H1 (cell line): ENCODE results near the gene CXCL14. TPM values are rescaled to one million over a fixed set of nuclear protein-coding genes. Genes with fewer than 3 reads are reported as not detected.

Source experiments
- CTCF ChIA-PET: fragments of 300-600 bp; sonication (Branson Sonifier 250); formaldehyde crosslinking; loops from one replicate; lab custom pipeline; 2021; ENCODE audit not compliant: partially characterized antibody; lab: Charles Lee
- POLR2A ChIA-PET: fragments of 300-600 bp; sonication (Branson Sonifier 250); formaldehyde crosslinking; loops from one replicate; lab custom pipeline; 2021; ENCODE audit warnings: inconsistent platforms; ENCODE audit not compliant: partially characterized antibody; lab: Charles Lee
- DNase-seq, 2 experiments: peaks; one replicate each; pipeline versions ENCODE4 v3.0.0 to v3.0.0-alpha.2; 2010 to 2022; ENCODE audit warnings: low spot score in 2 of 2, low read depth in 1 of 2, mixed read lengths in 1 of 2
- FAIRE-seq: peaks from 2 replicates; lab custom pipeline; 2011; peaks lifted over from hg19 to GRCh38; lab: Jason Lieb, UNC
- H2AFZ ChIP-seq: 2 replicates; pipeline ENCODE4 v1.8.1; 2012; ENCODE audit warnings: low read length, inconsistent platforms
- H2AK5ac ChIP-seq: 2 replicates; pipeline ENCODE4 v1.6.1; 2013; ENCODE audit warnings: low read depth, low read length
- H2BK120ac ChIP-seq: replicated peaks from 2 replicates; pipeline ENCODE3; 2013; ENCODE audit warnings: low read depth, low read length, inconsistent platforms
- H2BK12ac ChIP-seq: 2 replicates; pipeline ENCODE4 v1.6.1; 2013; ENCODE audit warnings: low read depth, low read length
- H2BK15ac ChIP-seq: 2 replicates; pipeline ENCODE4 v1.6.1; 2013; ENCODE audit warnings: low read length
- H2BK20ac ChIP-seq: 2 replicates; pipeline ENCODE4 v1.6.1; 2013; ENCODE audit warnings: low read length
- H2BK5ac ChIP-seq: 2 replicates; pipeline ENCODE4 v1.6.1; 2013; ENCODE audit warnings: low read depth, low read length
- H3K14ac ChIP-seq: 2 replicates; pipeline ENCODE4 v1.6.1; 2013; ENCODE audit warnings: inconsistent platforms; ENCODE audit not compliant: insufficient read length
- H3K18ac ChIP-seq: 2 replicates; pipeline ENCODE4 v1.6.1; 2013; ENCODE audit warnings: low read length; ENCODE audit errors: extremely low read depth
- H3K23ac ChIP-seq: 2 replicates; pipeline ENCODE4 v1.6.1; 2013; ENCODE audit warnings: inconsistent platforms; ENCODE audit not compliant: insufficient read length
- H3K23me2 ChIP-seq: 2 replicates; pipeline ENCODE4 v1.6.1; 2013; ENCODE audit warnings: low read depth, low read length
- H3K27ac ChIP-seq: 2 replicates; pipeline ENCODE4 v1.6.1; 2011; ENCODE audit warnings: low read depth, low read length, inconsistent platforms
- H3K27me3 ChIP-seq, 4 experiments: replicated peaks in 1 of 4; 1 replicate in 1 of 4; 2 replicates in 3 of 4; pipeline versions ENCODE4 v1.6.1 to v1.8.1; 2011 to 2013; ENCODE audit warnings: low read length in 3 of 4, mild to moderate bottlenecking in 3 of 4, inconsistent platforms in 2 of 4, mixed read lengths in 2 of 4, moderate library complexity in 1 of 4; ENCODE audit not compliant: control insufficient read depth in 3 of 4, insufficient read depth in 3 of 4; ENCODE audit errors: extremely low read depth in 1 of 4
- H3K36me3 ChIP-seq, 4 experiments: 2 replicates each; pipeline versions ENCODE4 v1.6.1 to v1.8.1; 2011 to 2013; ENCODE audit warnings: mild to moderate bottlenecking in 4 of 4, low read length in 3 of 4, moderate library complexity in 2 of 4, control low read depth in 1 of 4, inconsistent platforms in 1 of 4; ENCODE audit not compliant: insufficient read depth in 4 of 4, control insufficient read depth in 2 of 4
- H3K4ac ChIP-seq: replicated peaks from 2 replicates; pipeline ENCODE3; 2013; ENCODE audit warnings: low read length, low read depth, mixed read lengths, inconsistent platforms; ENCODE audit not compliant: insufficient read length
- H3K4me1 ChIP-seq, 4 experiments: replicated peaks in 1 of 4; 1 replicate in 1 of 4; 2 replicates in 3 of 4; pipeline versions ENCODE4 v1.6.1 to v1.8.1; 2011 to 2013; ENCODE audit warnings: low read length in 3 of 4, inconsistent platforms in 2 of 4, mixed read lengths in 1 of 4; ENCODE audit not compliant: insufficient read depth in 4 of 4, control insufficient read depth in 3 of 4
- H3K4me2 ChIP-seq, 2 experiments: 2 replicates each; pipeline versions ENCODE4 v1.6.1 to v1.8.1; 2011 to 2013; ENCODE audit warnings: low read depth in 2 of 2, low read length in 2 of 2, control low read depth in 1 of 2, inconsistent platforms in 1 of 2, mild to moderate bottlenecking in 1 of 2; ENCODE audit not compliant: insufficient read depth in 1 of 2
- H3K4me3 ChIP-seq, 4 experiments: fragments of 200-600, 300-600 bp in 1 of 4; sonication (generic), shearing (Covaris generic), sonication (Bioruptor Twin) in 1 of 4; 2 replicates each; pipeline versions ENCODE4 v1.5.1 to v1.8.1; 2011 to 2016; ENCODE audit warnings: low read length in 4 of 4, low read depth in 3 of 4, control low read depth in 2 of 4, inconsistent platforms in 2 of 4, mild to moderate bottlenecking in 2 of 4, mixed read lengths in 1 of 4, moderate library complexity in 1 of 4; ENCODE audit not compliant: insufficient read depth in 2 of 4; ENCODE audit errors: extremely low read depth in 1 of 4
- H3K56ac ChIP-seq: replicated peaks from 2 replicates; pipeline ENCODE3; 2013; ENCODE audit warnings: low read depth, mild to moderate bottlenecking, mixed read lengths, low read length, inconsistent platforms; ENCODE audit not compliant: insufficient read length
- H3K79me1 ChIP-seq: 2 replicates; pipeline ENCODE4 v1.6.1; 2013; ENCODE audit warnings: low read depth, low read length, control low read depth
- H3K79me2 ChIP-seq, 2 experiments: 2 replicates each; pipeline versions ENCODE4 v1.6.1 to v1.8.1; 2012 to 2013; ENCODE audit warnings: low read length in 2 of 2, mild to moderate bottlenecking in 2 of 2, inconsistent platforms in 1 of 2; ENCODE audit not compliant: insufficient read depth in 2 of 2, control insufficient read depth in 1 of 2
- H3K9ac ChIP-seq, 4 experiments: replicated peaks in 1 of 4; 1 replicate in 1 of 4; 2 replicates in 3 of 4; pipeline versions ENCODE4 v1.6.1 to v1.8.1; 2011 to 2013; ENCODE audit warnings: low read depth in 3 of 4, low read length in 3 of 4, control low read depth in 2 of 4, mild to moderate bottlenecking in 2 of 4, moderate library complexity in 2 of 4, inconsistent platforms in 1 of 4; ENCODE audit errors: extremely low read depth in 1 of 4
- H3K9me3 ChIP-seq, 2 experiments: 2 replicates each; pipeline versions ENCODE4 v1.6.1 to v1.8.1; 2012 to 2013; ENCODE audit warnings: mild to moderate bottlenecking in 2 of 2, moderate library complexity in 2 of 2, control low read depth in 1 of 2, inconsistent platforms in 1 of 2, low read depth in 1 of 2, low read length in 1 of 2, mixed read lengths in 1 of 2; ENCODE audit not compliant: insufficient read depth in 2 of 2
- H4K20me1 ChIP-seq, 2 experiments: replicated peaks in 1 of 2; 2 replicates each; pipeline versions ENCODE3 to v1.8.1; 2011 to 2013; ENCODE audit warnings: inconsistent platforms in 2 of 2, low read length in 2 of 2, mild to moderate bottlenecking in 1 of 2; ENCODE audit not compliant: insufficient read depth in 2 of 2, control insufficient read depth in 1 of 2
- H4K5ac ChIP-seq: 2 replicates; pipeline ENCODE4 v1.6.1; 2013; ENCODE audit warnings: low read length, low read depth, mixed read lengths, inconsistent platforms; ENCODE audit not compliant: insufficient read length
- H4K8ac ChIP-seq: 2 replicates; pipeline ENCODE4 v1.8.0; 2013; ENCODE audit warnings: mild to moderate bottlenecking, moderate library complexity, low read length, inconsistent platforms; ENCODE audit not compliant: insufficient read depth; ENCODE audit errors: extremely low read depth
- H4K91ac ChIP-seq: replicated peaks from 2 replicates; pipeline ENCODE3; 2013; ENCODE audit warnings: low read length, mixed read lengths, inconsistent platforms; ENCODE audit not compliant: insufficient read length
- ASH2L ChIP-seq: fragments of 200-600, 300-600 bp; sonication (generic); IDR thresholded peaks from one replicate; pipeline ENCODE4 v1.7.1; 2017; ENCODE audit warnings: low read length
- ATF3 ChIP-seq: IDR thresholded peaks from 2 replicates; pipeline ENCODE4 v1.6.1; 2011; ENCODE audit warnings: low read depth, mild to moderate bottlenecking, low read length; ENCODE audit not compliant: insufficient read depth
- BACH1 ChIP-seq: IDR thresholded peaks from 2 replicates; pipeline ENCODE4 v1.6.1; 2012; ENCODE audit warnings: low read length, improper control_type of control experiment
- BCL11A ChIP-seq, 2 experiments: IDR thresholded peaks; one replicate each; pipeline ENCODE4 v1.6.1; 2011; ENCODE audit warnings: low read depth in 2 of 2, low read length in 2 of 2, mild to moderate bottlenecking in 2 of 2
- CBX5 ChIP-seq: fragments of 300-800, 300-1000 bp; sonication (generic); IDR thresholded peaks from 2 replicates; pipeline ENCODE4 v1.7.1; 2016; ENCODE audit warnings: antibody characterized with exemption, low read length, low read depth
- CBX8 ChIP-seq: fragments of 300-800, 300-1000 bp; sonication (generic); IDR thresholded peaks from 2 replicates; pipeline ENCODE4 v1.7.1; 2016; ENCODE audit warnings: low read depth, low read length, borderline replicate concordance
- EGR1 ChIP-seq: IDR thresholded peaks from 2 replicates; pipeline ENCODE4 v1.6.1; 2011; ENCODE audit warnings: low read depth, low read length, borderline replicate concordance
- KDM5A ChIP-seq: fragments of 200-600 bp; IDR thresholded peaks from 2 replicates; pipeline ENCODE4 v1.7.1; 2012; ENCODE audit warnings: mild to moderate bottlenecking, low read length, inconsistent platforms, mixed read lengths
- PHF8 ChIP-seq: fragments of 200-600 bp; sonication (generic); conservative IDR thresholded peaks from 2 replicates; pipeline ENCODE4 v1.7.1; 2012; ENCODE audit warnings: low read depth, mild to moderate bottlenecking, inconsistent platforms, low read length, moderate library complexity
- POLR2AphosphoS5 ChIP-seq: IDR thresholded peaks from 2 replicates; pipeline ENCODE4 v1.6.1; 2011; ENCODE audit warnings: low read depth, low read length
- WGBS, 2 experiments: shearing (Covaris generic) in 1 of 2; methylation state at CpG; one replicate each; pipeline versions ENCODE4 v1.1.6 to v1.1.7; 2013 to 2015; ENCODE audit warnings: low lambda C conversion rate in 2 of 2, mixed read lengths in 2 of 2, inconsistent platforms in 1 of 2, low coverage in 1 of 2, missing lambda C conversion rate in 1 of 2; ENCODE audit not compliant: insufficient replicate concordance in 2 of 2, insufficient coverage in 1 of 2, insufficient read length in 1 of 2; ENCODE audit errors: extremely low coverage in 1 of 2, missing lambda C conversion rate in 1 of 2; 5-methylcytosine and 5-hydroxymethylcytosine counted together
- polyA plus RNA-seq, 7 experiments: library from polyadenylated mRNA; depleted of rRNA in 3 of 7; stranded (reverse) in 5 of 7; unstranded in 2 of 7; fragments of >200 nt in 5 of 7; fragments of 200-250 nt in 2 of 7; gene quantifications; 1 replicate in 5 of 7; 2 replicates in 1 of 7; 4 replicates in 1 of 7; pipeline versions ENCODE4 v1.2.1 to v1.2.3, GENCODE V29; 2011 to 2013; ENCODE audit warnings: missing spikeins in 2 of 7, mixed read lengths in 2 of 7
- total RNA-seq: library from RNA; stranded (reverse); fragmentation: NEBNext Ultra II Directional; extraction: Animal tissue kit (Norgen Biotek cat#: 25700); gene quantifications from 2 replicates; pipeline ENCODE4 v1.2.1, GENCODE V29; 2021

Gene CXCL14
- total and polyA plus RNA-seq, 2 of the 8 experiments (the other 6 are each of a cell fraction or from before 2014, with no cell fraction given): 1.5 to 1.8 TPM

GRCh38 chr5:135535820-135536801 lies 42.7 kb downstream of the CXCL14 start, which contains the start of gene NEUROG1:
Gene NEUROG1 (minus strand): TSS chr5:135535964. CDS start chr5:135535690, 274 bp downstream.
- H2BK12ac ChIP-seq: peak within 1 kb of the TSS; percentile 94; the same call in 1 of the 2 replicates
- H3K4ac ChIP-seq: peak within 1 kb of the TSS; percentile 27
- no peak within 1 kb of the TSS for H3K56ac ChIP-seq
- no peak within 1 kb of the TSS for H2BK120ac ChIP-seq
- H3K27me3 ChIP-seq: peaks cover 96 to 100% (median 98%) of the 10 kb centered on the region in 4 experiments
- H3K4me2 ChIP-seq: peak within 1 kb of the TSS; percentile 72 to 74
- no peak within 1 kb of the TSS for H3K23ac ChIP-seq
- H3K36me3 ChIP-seq: peaks cover 0 to 11% (median 0%) of the 10 kb centered on the region in 4 experiments; a peak in 2 of 8 replicates
- H3K79me2 ChIP-seq: no peaks in the 10 kb centered on the region
- no peak for FAIRE-seq
- ChIA-PET POLR2A (interaction anchor here (2.6 kb wide), 1 partner anchor 45 kb away, joined by 15 read pairs; no protein-coding TSS in a partner anchor), CTCF (interaction anchor here (0.6 to 7.0 kb wide), 7 partner anchors 16 to 297 kb away, joined by 3 to 77 read pairs (median 16); no protein-coding TSS in a partner anchor)
- H4K20me1 ChIP-seq: peaks cover 21 to 31% of the 10 kb centered on the region in 2 experiments
- H2AFZ ChIP-seq: 0 out of 2 replicates have a peak within 1 kb of the TSS, but pooled peaks have one; percentile 8
- peaks cover 9 to 15% of the 10 kb centered on the region in 2 experiments for H3K9me3 ChIP-seq
- H2BK15ac ChIP-seq: peak within 1 kb of the TSS; percentile 29; the same call in 1 of the 2 replicates
- H3K79me1 ChIP-seq: no peaks in the 10 kb centered on the region
- peaks cover 0 to 12% (median 11%) of the 10 kb centered on the region in 4 experiments; a peak in 6 of 7 replicates for H3K4me1 ChIP-seq
- H4K8ac ChIP-seq: peak within 1 kb of the TSS; percentile 73
- DNase-seq: peak in 1 of 2 experiments; percentile 87
- peak within 1 kb of the TSS; percentile 80; the same call in 1 of the 2 replicates for H2BK20ac ChIP-seq
- peak within 1 kb of the TSS; percentile 68; the same call in 1 of the 2 replicates for H3K18ac ChIP-seq
- no peak within 1 kb of the TSS for H3K9ac ChIP-seq
- H3K14ac ChIP-seq: no peak within 1 kb of the TSS
- H4K5ac ChIP-seq: no peak within 1 kb of the TSS
- H2AK5ac ChIP-seq: no peak within 1 kb of the TSS
- no peak within 1 kb of the TSS; the same call in 1 of the 2 replicates for H2BK5ac ChIP-seq
- H4K91ac ChIP-seq: no peak within 1 kb of the TSS
- WGBS, 2 experiments: 3% methylated on average over 51 of the region's 74 CpGs; no CpG with 5 or more reads in 1 of the 2 experiments
- H3K27ac ChIP-seq: no peak within 1 kb of the TSS
- H3K23me2 ChIP-seq: peaks cover 10% of the 10 kb centered on the region; the same call in 1 of the 2 replicates
- peak within 1 kb of the TSS; percentile 19 to 51 (median 28); a peak in 7 of 8 replicates for H3K4me3 ChIP-seq
- TF ChIP-seq ASH2L (peak; percentile 55), BCL11A (IDR thresholded peaks at IDR 0.05; ENCODE audit: low read depth in 2 of 2, low read length in 2 of 2) (no peak), CBX8 (no peak), PHF8 (no peak), EGR1 (peak; percentile 96; the same call in 1 of the 2 replicates), CBX5 (no peak), ATF3 (no peak), BACH1 (0 out of 2 replicates have a peak, but pooled peaks have one; percentile 18), KDM5A (no peak), POLR2AphosphoS5 (no peak)
